Esophagus squamous epithelium (tissue), 4 donors: ENCODE data around the gene GLRA1.

Experiments used
- CTCF ChIP-seq, 6 experiments: fragments of 450-650 bp in 4 of 6; fragments of 200-600 bp in 2 of 6; sonication (generic) in 2 of 6; IDR thresholded peaks; one replicate each; pipeline ENCODE4 v1.5.1; 2016 to 2019; ENCODE audit warnings: antibody characterized with exemption in 6 of 6, mild to moderate bottlenecking in 4 of 6, moderate library complexity in 4 of 6
- POLR2A ChIP-seq, 4 donors: fragments of 450-650 bp; IDR thresholded peaks; one replicate each; pipeline ENCODE4 v1.6.1; 2017; ENCODE audit warnings: antibody characterized with exemption in 4 of 4, mild to moderate bottlenecking in 4 of 4, moderate library complexity in 3 of 4

- TF ChIP-seq CTCF (IDR thresholded peaks at IDR 0.05) (no peak), POLR2A (IDR thresholded peaks at IDR 0.05) (no peak)
Observed at GRCh38 chr5:151869843-151870242, 54.8 kb downstream of the GLRA1 start.
